Measurements from ENCODE around the gene SSUH2. TPM values are rescaled to one million over a fixed set of nuclear protein-coding genes. Genes with fewer than 3 reads are reported as not detected.

SSUH2 gene
- total and polyA plus RNA-seq, 4 donors = 0.17 to 2.1 (median 0.24) TPM

DNA sequence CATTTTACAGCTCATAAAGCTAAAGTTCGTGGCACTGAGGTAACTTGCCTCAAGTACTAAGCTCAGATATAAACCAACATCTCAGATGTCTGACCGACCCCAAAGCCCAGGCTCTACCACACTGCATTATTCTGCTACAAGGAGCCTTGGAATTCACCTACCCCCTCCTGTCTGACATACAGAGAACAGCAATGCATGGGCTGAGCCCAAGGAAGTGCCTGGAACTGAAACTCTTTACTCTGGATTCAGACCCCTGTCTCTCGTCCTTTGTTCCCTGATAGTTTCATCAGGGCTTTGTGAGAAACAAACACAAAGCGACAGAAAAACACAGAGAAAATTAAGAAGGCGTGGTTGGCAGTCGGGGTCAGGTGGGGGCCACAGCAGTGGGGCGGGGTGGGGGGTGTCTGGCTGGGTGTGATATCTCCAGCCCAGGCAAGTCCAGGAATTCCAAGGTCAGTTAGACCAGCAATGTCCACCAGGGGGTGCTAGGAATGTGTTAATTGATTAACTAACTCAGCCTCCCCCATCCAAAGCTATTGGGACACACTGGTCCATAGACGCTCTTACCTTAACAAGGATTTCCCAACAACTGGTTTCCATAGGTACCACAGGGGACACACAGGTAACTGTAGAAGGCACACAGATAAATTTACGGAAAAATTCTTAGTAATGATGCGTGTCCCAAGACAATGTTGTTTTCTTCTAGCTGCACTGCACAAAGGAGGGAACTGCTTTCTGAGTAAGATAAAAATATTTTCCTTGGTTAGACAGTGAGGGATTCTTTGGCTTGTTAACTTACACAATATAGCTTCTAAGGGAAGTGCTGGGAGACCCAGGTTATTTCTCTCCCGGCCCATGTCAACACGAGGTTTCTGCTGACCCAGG, 18.8 kb upstream of the SSUH2 start (continued):
- TF ChIP-seq REST (IDR thresholded peaks at IDR 0.05) = no peak

GRCh38 chr3:8662594-8662993, 18.0 kb upstream of the SSUH2 start:
- Histone ChIP-seq H3K9me3 (ENCODE audit: control insufficient read depth in 4 of 4, low read length in 3 of 4) (no peaks in the 10 kb centered on the region), H3K36me3 (ENCODE audit: control insufficient read depth in 4 of 4, insufficient read depth in 3 of 4, low read depth in 1 of 4, low read length in 3 of 4) (no peaks in the 10 kb centered on the region), H3K4me1 (ENCODE audit: control insufficient read depth in 4 of 4, insufficient read depth in 4 of 4, low read length in 3 of 4) (no peaks in the 10 kb centered on the region), H3K27me3 (ENCODE audit: control insufficient read depth in 4 of 4, insufficient read depth in 4 of 4, low read length in 3 of 4) (peaks cover 0 to 3% (median 0%) of the 10 kb centered on the region in 4 donors), H3K4me3 (ENCODE audit: low read depth in 1 of 3, low read length in 3 of 3) (no peak overlapping the region), H3K9ac (ENCODE audit: low read depth in 1 of 2, low read length in 2 of 2) (no peak overlapping the region), H3K27ac (ENCODE audit: low read depth in 1 of 2, low read length in 2 of 2) (no peak overlapping the region)
- DNase-seq (ENCODE audit: low spot score) = no peak
- TF ChIP-seq REST (IDR thresholded peaks at IDR 0.05) (no peak), ATF3 (IDR thresholded peaks at IDR 0.05) (no peak), HNF4G (IDR thresholded peaks at IDR 0.05) (no peak), SP1 (IDR thresholded peaks at IDR 0.05) (no peak), TAF1 (conservative IDR thresholded peaks at IDR 0.05) (no peak), HNF4A (conservative IDR thresholded peaks at IDR 0.05) (no peak), GABPA (IDR thresholded peaks at IDR 0.05 in 1 of 2, conservative IDR thresholded peaks at IDR 0.05 in 1 of 2) (no peak), CTCF (IDR thresholded peaks at IDR 0.05; ENCODE audit: low read depth, low read length, missing input control) (no peak), RXRA (IDR thresholded peaks at IDR 0.05) (no peak), FOXA1 (IDR thresholded peaks at IDR 0.05) (no peak)
- TF ChIP-seq, protein P1, sequence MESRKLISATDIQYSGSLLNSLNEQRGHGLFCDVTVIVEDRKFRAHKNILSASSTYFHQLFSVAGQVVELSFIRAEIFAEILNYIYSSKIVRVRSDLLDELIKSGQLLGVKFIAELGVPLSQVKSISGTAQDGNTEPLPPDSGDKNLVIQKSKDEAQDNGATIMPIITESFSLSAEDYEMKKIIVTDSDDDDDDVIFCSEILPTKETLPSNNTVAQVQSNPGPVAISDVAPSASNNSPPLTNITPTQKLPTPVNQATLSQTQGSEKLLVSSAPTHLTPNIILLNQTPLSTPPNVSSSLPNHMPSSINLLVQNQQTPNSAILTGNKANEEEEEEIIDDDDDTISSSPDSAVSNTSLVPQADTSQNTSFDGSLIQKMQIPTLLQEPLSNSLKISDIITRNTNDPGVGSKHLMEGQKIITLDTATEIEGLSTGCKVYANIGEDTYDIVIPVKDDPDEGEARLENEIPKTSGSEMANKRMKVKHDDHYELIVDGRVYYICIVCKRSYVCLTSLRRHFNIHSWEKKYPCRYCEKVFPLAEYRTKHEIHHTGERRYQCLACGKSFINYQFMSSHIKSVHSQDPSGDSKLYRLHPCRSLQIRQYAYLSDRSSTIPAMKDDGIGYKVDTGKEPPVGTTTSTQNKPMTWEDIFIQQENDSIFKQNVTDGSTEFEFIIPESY (IDR thresholded peaks at IDR 0.05) = no peak
- WGBS = 64% methylated on average over 4 of the region's 4 CpGs
